NAMALWA (cell line): ENCODE measurements around the gene LRRC8C.

Source experiments
- DNase-seq: peaks from one replicate; pipeline ENCODE4 v3.0.0-alpha.2; 2015; ENCODE audit warnings: low spot score

The LRRC8C gene

GRCh38 chr1:89733748-89734147 lies 100.8 kb downstream of the LRRC8C start:
- no peak for DNase-seq

- DNase-seq: no peak
Observed at GRCh38 chr1:89734442-89734841, 101.5 kb downstream of the LRRC8C start.

GRCh38 chr1:89735479-89735878 lies 102.6 kb downstream of the LRRC8C start:
- no peak for DNase-seq

GRCh38 chr1:89736937-89737733 lies 104.2 kb downstream of the LRRC8C start:
- no peak for DNase-seq

- DNase-seq: no peak
Observed at GRCh38 chr1:89737985-89738510, 105.1 kb downstream of the LRRC8C start.

- no peak for DNase-seq
Observed at GRCh38 chr1:89739013-89739843, 106.3 kb downstream of the LRRC8C start.

- DNase-seq: no peak
Observed at GRCh38 chr1:89739844-89740216, 106.9 kb downstream of the LRRC8C start.

GRCh38 chr1:89743788-89744187 lies 110.9 kb downstream of the LRRC8C start:
- no peak for DNase-seq

GRCh38 chr1:89746424-89747149 lies 113.7 kb downstream of the LRRC8C start:
- DNase-seq: no peak

GRCh38 chr1:89753761-89754160 lies 120.8 kb downstream of the LRRC8C start:
- no peak for DNase-seq

- no peak for DNase-seq
Observed at GRCh38 chr1:89754518-89754917, 121.6 kb downstream of the LRRC8C start.

- no peak for DNase-seq
Observed at GRCh38 chr1:89755591-89755990, 122.7 kb downstream of the LRRC8C start.

GRCh38 chr1:89757532-89757931 lies 124.6 kb downstream of the LRRC8C start:
- DNase-seq: peak; percentile 24

- no peak for DNase-seq
Observed at GRCh38 chr1:89758156-89758555, 125.2 kb downstream of the LRRC8C start.

- no peak for DNase-seq
Observed at GRCh38 chr1:89759036-89759435, 126.1 kb downstream of the LRRC8C start.

GRCh38 chr1:89760496-89760895 lies 127.6 kb downstream of the LRRC8C start:
- no peak for DNase-seq

- no peak for DNase-seq
Observed at GRCh38 chr1:89761338-89761737, 128.4 kb downstream of the LRRC8C start.

GRCh38 chr1:89761901-89762300 lies 129.0 kb downstream of the LRRC8C start:
- no peak for DNase-seq

GRCh38 chr1:89762386-89762778 lies 129.5 kb downstream of the LRRC8C start:
- no peak for DNase-seq

- DNase-seq: peak; percentile 79
Observed at GRCh38 chr1:89762779-89763648, 130.1 kb downstream of the LRRC8C start.

- no peak for DNase-seq
Observed at GRCh38 chr1:89763649-89763986, 130.7 kb downstream of the LRRC8C start.

GRCh38 chr1:89765774-89766173 lies 132.9 kb downstream of the LRRC8C start:
- no peak for DNase-seq
